ENCODE results near the gene TMEFF2.

DNA sequence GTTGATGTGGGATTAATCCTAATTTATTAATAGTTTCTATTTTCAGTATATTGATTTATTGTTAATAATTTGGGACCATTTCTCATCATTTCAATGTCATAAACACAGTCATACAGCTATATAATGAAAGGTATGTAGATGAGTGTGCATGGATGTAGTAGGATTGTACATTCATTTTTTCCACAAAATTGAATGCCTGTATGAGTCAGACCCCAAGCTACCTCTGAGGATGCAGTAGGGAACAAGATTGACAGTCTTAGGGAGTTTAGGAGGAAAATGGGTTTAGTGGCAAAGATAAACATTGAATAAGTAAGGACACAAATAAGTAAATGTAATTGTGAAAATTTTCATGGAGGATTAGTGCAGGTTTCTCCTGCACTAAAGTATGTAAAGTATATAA is 14.1 kb upstream of the TMEFF2 start:
- TF ChIP-seq, protein P1, sequence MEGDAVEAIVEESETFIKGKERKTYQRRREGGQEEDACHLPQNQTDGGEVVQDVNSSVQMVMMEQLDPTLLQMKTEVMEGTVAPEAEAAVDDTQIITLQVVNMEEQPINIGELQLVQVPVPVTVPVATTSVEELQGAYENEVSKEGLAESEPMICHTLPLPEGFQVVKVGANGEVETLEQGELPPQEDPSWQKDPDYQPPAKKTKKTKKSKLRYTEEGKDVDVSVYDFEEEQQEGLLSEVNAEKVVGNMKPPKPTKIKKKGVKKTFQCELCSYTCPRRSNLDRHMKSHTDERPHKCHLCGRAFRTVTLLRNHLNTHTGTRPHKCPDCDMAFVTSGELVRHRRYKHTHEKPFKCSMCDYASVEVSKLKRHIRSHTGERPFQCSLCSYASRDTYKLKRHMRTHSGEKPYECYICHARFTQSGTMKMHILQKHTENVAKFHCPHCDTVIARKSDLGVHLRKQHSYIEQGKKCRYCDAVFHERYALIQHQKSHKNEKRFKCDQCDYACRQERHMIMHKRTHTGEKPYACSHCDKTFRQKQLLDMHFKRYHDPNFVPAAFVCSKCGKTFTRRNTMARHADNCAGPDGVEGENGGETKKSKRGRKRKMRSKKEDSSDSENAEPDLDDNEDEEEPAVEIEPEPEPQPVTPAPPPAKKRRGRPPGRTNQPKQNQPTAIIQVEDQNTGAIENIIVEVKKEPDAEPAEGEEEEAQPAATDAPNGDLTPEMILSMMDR (conservative IDR thresholded peaks at IDR 0.05; ENCODE audit: low read length): no peak
- no peak for TF ChIP-seq EZH2phosphoT487 (IDR thresholded peaks at IDR 0.05; ENCODE audit: borderline replicate concordance, low read depth, low read length)
